Muscle of leg (tissue), 11 donors: ENCODE measurements around the gene TUFT1. TPM values are rescaled to one million over a fixed set of nuclear protein-coding genes. Genes with fewer than 3 reads are reported as not detected.
A peak's percentile ranks its signal among the peaks of the same experiment; 100 is the strongest.

Experiments
- DNase-seq: peaks from one replicate; pipeline ENCODE4 v3.0.0; 2013
- H3K27ac ChIP-seq: one replicate; pipeline ENCODE4 v1.5.1; 2013; ENCODE audit warnings: mild to moderate bottlenecking, low read length, control low read depth
- H3K27me3 ChIP-seq: one replicate; pipeline ENCODE4 v1.6.1; 2013; ENCODE audit warnings: low read length; ENCODE audit not compliant: control insufficient read depth, insufficient read depth
- H3K36me3 ChIP-seq: one replicate; pipeline ENCODE4 v1.6.1; 2013; ENCODE audit warnings: low read length; ENCODE audit not compliant: control insufficient read depth, insufficient read depth
- H3K4me1 ChIP-seq: one replicate; pipeline ENCODE4 v1.6.1; 2013; ENCODE audit warnings: low read length; ENCODE audit not compliant: control insufficient read depth, insufficient read depth
- H3K4me3 ChIP-seq: one replicate; pipeline ENCODE4 v1.5.1; 2013; ENCODE audit warnings: low read length, control low read depth
- H3K9me3 ChIP-seq: replicated peaks from 2 replicates; pipeline ENCODE4 v1.6.1; 2013; ENCODE audit warnings: low read depth, low read length; ENCODE audit not compliant: control insufficient read depth
- WGBS: methylation state at CpG from one replicate; pipeline ENCODE4 v1.1.5; 2013; ENCODE audit warnings: missing lambda C conversion rate; ENCODE audit not compliant: insufficient coverage; 5-methylcytosine and 5-hydroxymethylcytosine counted together
- polyA plus RNA-seq, 8 donors: library from polyadenylated mRNA; unstranded; fragments of 120-200 nt; gene quantifications; one replicate each; pipeline versions ENCODE4 v1.2.1 to v1.2.3, GENCODE V29; 2013; ENCODE audit warnings: inconsistent platforms in 1 of 8, low replicate concordance in 1 of 8; ENCODE audit not compliant: insufficient read length in 8 of 8, insufficient read depth in 1 of 8
- total RNA-seq: library from RNA; stranded (reverse); fragments of 120-200 nt; gene quantifications from one replicate; pipeline ENCODE4 v1.2.4, GENCODE V29; 2013

TUFT1 gene
- total and polyA plus RNA-seq, 9 donors, result 6.0 to 9.6 (median 7.0) TPM

DNA sequence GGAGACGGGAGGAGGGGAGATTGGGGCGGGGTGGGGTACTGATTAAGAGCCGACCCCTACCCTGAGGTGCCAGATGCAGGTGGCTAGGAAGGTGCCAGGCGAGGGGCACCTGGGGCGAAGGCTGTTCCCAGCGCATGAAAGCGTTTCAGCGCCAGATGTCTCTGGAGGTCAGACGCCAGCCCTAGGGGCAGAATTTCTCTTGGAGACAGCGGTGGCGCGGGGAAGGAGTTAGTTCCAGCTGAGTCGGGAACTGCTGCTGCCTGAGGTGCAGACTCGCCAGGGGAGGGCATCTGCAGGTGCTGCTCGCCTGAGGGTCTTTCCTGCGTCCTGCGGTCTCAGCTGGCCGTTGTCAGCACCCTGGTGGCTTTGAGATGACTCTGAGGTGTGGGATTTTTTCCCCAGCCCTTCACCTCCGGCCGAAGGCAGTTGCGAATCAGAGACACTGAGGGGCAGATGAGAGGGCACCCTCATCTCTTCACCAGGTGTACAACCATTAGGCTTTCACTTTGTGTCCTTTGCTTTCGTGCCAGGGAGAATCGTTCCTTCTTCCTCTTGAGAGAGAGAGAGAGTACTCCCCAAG lies 28.4 kb upstream of the TUFT1 start:
- peaks cover 19% of the 10 kb centered on the region for H3K4me1 ChIP-seq
- WGBS, result 0% methylated on average over 18 of the region's 23 CpGs
- H3K9me3 ChIP-seq, result no peaks in the 10 kb centered on the region
- H3K27me3 ChIP-seq, result peaks cover 40% of the 10 kb centered on the region
- H3K4me3 ChIP-seq, result peak overlapping the region; percentile 67
- H3K36me3 ChIP-seq, result no peaks in the 10 kb centered on the region
- H3K27ac ChIP-seq, result peak overlapping the region; percentile 44
- DNase-seq, result peak; percentile 25

DNA sequence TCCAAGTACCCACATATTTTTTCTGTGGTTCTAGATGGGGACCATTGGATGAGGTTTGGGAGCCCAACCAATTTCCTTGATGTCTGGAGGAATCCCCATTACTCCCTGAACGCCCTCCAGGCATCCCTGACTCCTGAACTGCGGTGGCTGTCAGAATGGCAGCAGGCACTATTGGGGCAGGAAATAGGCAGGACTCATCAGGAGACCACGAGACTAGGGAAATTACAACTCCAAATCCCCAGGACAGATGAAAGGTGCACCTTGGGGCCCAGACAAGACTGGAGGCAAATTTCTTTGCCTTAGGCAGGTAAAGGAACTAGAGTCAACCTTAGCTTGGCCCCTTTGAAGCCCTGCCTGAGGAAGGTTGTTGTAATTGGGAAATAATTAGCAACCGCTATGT lies 27.8 kb upstream of the TUFT1 start:
- no peak overlapping the region for H3K4me3 ChIP-seq
- no peak overlapping the region for H3K27ac ChIP-seq
- H3K4me1 ChIP-seq, result peaks cover 19% of the 10 kb centered on the region
- peaks cover 40% of the 10 kb centered on the region for H3K27me3 ChIP-seq
- WGBS, result 24% methylated on average over 2 of the region's 4 CpGs
- DNase-seq, result no peak
- H3K9me3 ChIP-seq, result no peaks in the 10 kb centered on the region
- no peaks in the 10 kb centered on the region for H3K36me3 ChIP-seq

GRCh38 chr1:151512801-151513625 lies 27.1 kb upstream of the TUFT1 start:
- 20% methylated on average over 5 of the region's 8 CpGs for WGBS
- Histone ChIP-seq H3K27me3 (peaks cover 40% of the 10 kb centered on the region), H3K9me3 (no peaks in the 10 kb centered on the region), H3K27ac (no peak overlapping the region), H3K4me3 (no peak overlapping the region), H3K4me1 (peaks cover 19% of the 10 kb centered on the region), H3K36me3 (no peaks in the 10 kb centered on the region)
- no peak for DNase-seq

- peaks cover 19% of the 10 kb centered on the region for H3K4me1 ChIP-seq
- 94% methylated on average over 4 of the region's 6 CpGs for WGBS
- H3K36me3 ChIP-seq, result no peaks in the 10 kb centered on the region
- H3K9me3 ChIP-seq, result no peaks in the 10 kb centered on the region
- no peak overlapping the region for H3K27ac ChIP-seq
- H3K4me3 ChIP-seq, result no peak overlapping the region
- peaks cover 40% of the 10 kb centered on the region for H3K27me3 ChIP-seq
- DNase-seq, result no peak
Observed at GRCh38 chr1:151513626-151514121, 26.4 kb upstream of the TUFT1 start.

DNA sequence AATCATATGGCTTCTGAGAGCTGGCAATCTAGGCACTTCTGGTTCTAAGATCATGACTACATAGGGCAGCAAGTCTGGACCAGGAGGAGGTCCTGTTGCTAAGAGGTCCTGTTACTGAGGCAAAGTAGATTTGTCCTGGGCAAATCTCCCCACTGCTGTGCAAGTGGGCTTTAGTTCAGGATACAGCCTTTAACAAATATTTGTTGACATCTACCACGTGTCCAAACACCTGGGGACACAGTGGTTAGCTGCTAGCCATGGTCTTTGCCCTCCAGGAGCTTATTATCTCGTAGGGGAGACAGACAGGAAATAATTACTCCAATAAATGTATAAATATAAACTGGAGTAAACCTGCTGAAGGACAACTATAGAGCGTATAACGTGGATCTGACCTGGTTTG lies 25.7 kb upstream of the TUFT1 start:
- Histone ChIP-seq H3K9me3 (no peaks in the 10 kb centered on the region), H3K4me1 (peaks cover 19% of the 10 kb centered on the region), H3K27me3 (peaks cover 40% of the 10 kb centered on the region), H3K36me3 (no peaks in the 10 kb centered on the region), H3K27ac (no peak overlapping the region), H3K4me3 (no peak overlapping the region)
- 95% methylated on average over 2 of the region's 4 CpGs for WGBS
- no peak for DNase-seq

GRCh38 chr1:151515265-151515664 lies 24.8 kb upstream of the TUFT1 start:
- H3K4me1 ChIP-seq, result peaks cover 15% of the 10 kb centered on the region
- H3K4me3 ChIP-seq, result no peak overlapping the region
- H3K9me3 ChIP-seq, result no peaks in the 10 kb centered on the region
- peaks cover 34% of the 10 kb centered on the region for H3K27me3 ChIP-seq
- WGBS, result 94% methylated on average over 2 of the region's 4 CpGs
- DNase-seq, result no peak
- H3K36me3 ChIP-seq, result no peaks in the 10 kb centered on the region
- no peak overlapping the region for H3K27ac ChIP-seq

- Histone ChIP-seq H3K36me3 (no peaks in the 10 kb centered on the region), H3K27ac (no peak overlapping the region)
- no CpG with 5 or more reads among the region's 1 CpG for WGBS
Observed at GRCh38 chr1:151516031-151516511, 24.0 kb upstream of the TUFT1 start.

DNA sequence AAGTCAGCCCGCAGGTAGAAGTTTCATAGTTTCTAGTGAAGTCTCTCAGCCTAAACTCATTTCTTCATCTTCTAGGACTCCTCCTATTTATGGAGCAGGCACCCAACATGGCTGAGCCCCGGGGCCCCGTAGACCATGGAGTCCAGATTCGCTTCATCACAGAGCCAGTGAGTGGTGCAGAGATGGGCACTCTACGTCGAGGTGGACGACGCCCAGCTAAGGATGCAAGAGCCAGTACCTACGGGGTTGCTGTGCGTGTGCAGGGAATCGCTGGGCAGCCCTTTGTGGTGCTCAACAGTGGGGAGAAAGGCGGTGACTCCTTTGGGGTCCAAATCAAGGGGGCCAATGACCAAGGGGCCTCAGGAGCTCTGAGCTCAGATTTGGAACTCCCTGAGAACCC lies 21.7 kb upstream of the TUFT1 start:
- no peak overlapping the region for H3K4me3 ChIP-seq
- H3K4me1 ChIP-seq, result no peaks in the 10 kb centered on the region
- H3K9me3 ChIP-seq, result no peaks in the 10 kb centered on the region
- WGBS, result 97% methylated on average over 10 of the region's 12 CpGs
- H3K27ac ChIP-seq, result no peak overlapping the region
- H3K36me3 ChIP-seq, result no peaks in the 10 kb centered on the region
- no peak for DNase-seq
- peaks cover 10% of the 10 kb centered on the region for H3K27me3 ChIP-seq

More at GRCh38 chr1:151516031-151516511, 24.0 kb upstream of the TUFT1 start:
- peaks cover 31% of the 10 kb centered on the region for H3K27me3 ChIP-seq
- no peak overlapping the region for H3K4me3 ChIP-seq
- H3K9me3 ChIP-seq, result no peaks in the 10 kb centered on the region
- peaks cover 11% of the 10 kb centered on the region for H3K4me1 ChIP-seq
- DNase-seq, result no peak

- 90% methylated on average over 14 of the region's 15 CpGs for WGBS
- Histone ChIP-seq H3K27ac (no peak overlapping the region), H3K27me3 (peaks cover 5% of the 10 kb centered on the region), H3K36me3 (no peaks in the 10 kb centered on the region), H3K4me3 (no peak overlapping the region), H3K9me3 (no peaks in the 10 kb centered on the region), H3K4me1 (no peaks in the 10 kb centered on the region)
- no peak for DNase-seq
Observed at GRCh38 chr1:151518936-151519335, 21.2 kb upstream of the TUFT1 start.

GRCh38 chr1:151519667-151520066 lies 20.4 kb upstream of the TUFT1 start:
- DNase-seq, result no peak
- Histone ChIP-seq H3K4me1 (no peaks in the 10 kb centered on the region), H3K4me3 (no peak overlapping the region), H3K27ac (no peak overlapping the region), H3K36me3 (no peaks in the 10 kb centered on the region), H3K27me3 (no peaks in the 10 kb centered on the region), H3K9me3 (no peaks in the 10 kb centered on the region)
- WGBS, result no CpG with 5 or more reads among the region's 2 CpGs
